PC-9 (cell line): Measurements from ENCODE around the gene WNK1. TPM values are rescaled to one million over a fixed set of nuclear protein-coding genes. Genes with fewer than 3 reads are reported as not detected.

Source experiments
- BruUV-seq: library from RNA; stranded (reverse); fragments of 400-500 nt; replicated peaks from 2 replicates; lab custom pipeline; 2021; lab: Mats Ljungman, UMichigan
- CTCF ChIA-PET: fragments of 300-600 bp; sonication (Branson Sonifier 250); formaldehyde crosslinking; loops from one replicate; lab custom pipeline; 2022; ENCODE audit warnings: antibody characterized with exemption; lab: Charles Lee
- POLR2A ChIA-PET: fragments of 300-600 bp; sonication (Branson Sonifier 250); formaldehyde crosslinking; loops from one replicate; lab custom pipeline; 2022; ENCODE audit warnings: antibody characterized with exemption; ENCODE audit not compliant: unreplicated experiment; lab: Charles Lee
- DNase-seq, 2 experiments: peaks; one replicate each; pipeline versions ENCODE4 v3.0.0 to v3.0.0-alpha.2; 2015 to 2022; ENCODE audit warnings: mixed read lengths in 1 of 2
- H2AFZ ChIP-seq: fragments of 200-600 bp; sonication (generic); 2 replicates; pipeline ENCODE4 v1.8.1; 2017; ENCODE audit warnings: antibody characterized with exemption
- H3F3A ChIP-seq: fragments of 200-600 bp; sonication (generic); 2 replicates; pipeline ENCODE4 v1.8.1; 2017; ENCODE audit warnings: antibody characterized with exemption, mild to moderate bottlenecking, low read depth; ENCODE audit not compliant: insufficient read depth
- H3K27ac ChIP-seq: fragments of 200-600 bp; sonication (generic); 2 replicates; pipeline ENCODE4 v1.6.1; 2016; ENCODE audit warnings: mixed run types
- H3K27me3 ChIP-seq: fragments of 200-600 bp; sonication (generic); 2 replicates; pipeline ENCODE4 v1.6.1; 2016; ENCODE audit warnings: low read depth, mixed run types; ENCODE audit not compliant: insufficient read depth
- H3K36me3 ChIP-seq: fragments of 200-600 bp; sonication (generic); 2 replicates; pipeline ENCODE4 v1.6.1; 2016; ENCODE audit warnings: low read depth, mixed run types
- H3K4me1 ChIP-seq: fragments of 200-600 bp; sonication (generic); replicated peaks from 2 replicates; pipeline ENCODE4 v1.6.1; 2016; ENCODE audit warnings: mixed run types; ENCODE audit not compliant: insufficient read depth
- H3K4me2 ChIP-seq: fragments of 200-600 bp; sonication (generic); 2 replicates; pipeline ENCODE4 v1.6.1; 2017; ENCODE audit warnings: mixed run types
- H3K4me3 ChIP-seq: fragments of 200-600 bp; sonication (generic); 2 replicates; pipeline ENCODE4 v1.6.1; 2016; ENCODE audit warnings: mixed run types
- H3K79me2 ChIP-seq: fragments of 200-600 bp; sonication (generic); 2 replicates; pipeline ENCODE4 v1.6.1; 2017; ENCODE audit warnings: low read depth, mixed run types
- H3K9me2 ChIP-seq: fragments of 200-600 bp; sonication (generic); 2 replicates; pipeline ENCODE4 v1.8.1; 2017; ENCODE audit warnings: mild to moderate bottlenecking; ENCODE audit not compliant: insufficient read depth
- H3K9me3 ChIP-seq: fragments of 200-600 bp; sonication (generic); 2 replicates; pipeline ENCODE4 v1.8.1; 2016; ENCODE audit warnings: low read depth; ENCODE audit not compliant: insufficient read depth
- H4K20me1 ChIP-seq: fragments of 200-600 bp; sonication (generic); 2 replicates; pipeline ENCODE4 v1.8.1; 2017; ENCODE audit not compliant: insufficient read depth
- CTCF ChIP-seq: fragments of 200-600 bp; sonication (generic); conservative IDR thresholded peaks from 2 replicates; pipeline ENCODE4 v1.6.1; 2017; ENCODE audit warnings: mixed run types, antibody characterized with exemption, mild to moderate bottlenecking, moderate library complexity
- EZH2 ChIP-seq: fragments of 200-600 bp; sonication (generic); IDR thresholded peaks from 2 replicates; pipeline ENCODE4 v1.8.0; 2017; ENCODE audit warnings: antibody characterized with exemption, low read depth
- intact Hi-C: fragments of 100-400 bp; cut with micrococcal nuclease; formaldehyde crosslinking; loops from one replicate; pipeline ENCODE4 v1.10.0; 2022; ENCODE audit not compliant: unreplicated experiment
- total RNA-seq: library from RNA; stranded (reverse); gene quantifications from 2 replicates; pipeline ENCODE4 v1.2.3, GENCODE V29; 2021

WNK1 gene
- total RNA-seq, 1 experiment from 2014 or later = 142 TPM

GRCh38 chr12:802242-803120, 50.1 kb downstream of the WNK1 start:
- H3K9me3 ChIP-seq = no peaks in the 10 kb centered on the region
- no peak overlapping the region for H3K4me3 ChIP-seq
- no peaks in the 10 kb centered on the region for H3K36me3 ChIP-seq
- CTCF ChIA-PET = no interaction called here
- intact Hi-C loops = no loop called here
- H3K4me2 ChIP-seq = no peak overlapping the region
- POLR2A ChIA-PET = interaction anchor here (0.6 kb wide), 1 partner anchor 429 kb away, joined by 10 read pairs; no protein-coding TSS in a partner anchor
- H4K20me1 ChIP-seq = peaks cover 70% of the 10 kb centered on the region
- H3K27ac ChIP-seq = no peak overlapping the region
- no peak for DNase-seq
- no TSS peak for BruUV-seq
- H3K4me1 ChIP-seq = no peaks in the 10 kb centered on the region
- peaks cover 20% of the 10 kb centered on the region; the same call in 1 of the 2 replicates for H3F3A ChIP-seq
- no peaks in the 10 kb centered on the region for H3K9me2 ChIP-seq
- H3K79me2 ChIP-seq = peaks cover 96% of the 10 kb centered on the region
- TF ChIP-seq CTCF (no peak), EZH2 (no peak)
- H2AFZ ChIP-seq = no peak overlapping the region
- H3K27me3 ChIP-seq = no peaks in the 10 kb centered on the region

- Histone ChIP-seq H3K4me1 (no peaks in the 10 kb centered on the region), H2AFZ (no peak overlapping the region), H3K9me3 (no peaks in the 10 kb centered on the region), H3K4me3 (no peak overlapping the region), H3K36me3 (no peaks in the 10 kb centered on the region), H3K27me3 (no peaks in the 10 kb centered on the region), H3K9me2 (no peaks in the 10 kb centered on the region), H4K20me1 (peaks cover 60% of the 10 kb centered on the region), H3K27ac (no peak overlapping the region), H3K4me2 (no peak overlapping the region), H3K79me2 (peaks cover 95% of the 10 kb centered on the region), H3F3A (peaks cover 23% of the 10 kb centered on the region; the same call in 1 of the 2 replicates)
- BruUV-seq = no TSS peak
- intact Hi-C loops = loop anchor here (2.0 kb wide), 1 partner anchor 14 kb away; no protein-coding TSS in a partner anchor
- POLR2A ChIA-PET = interaction anchor here (0.7 kb wide), 1 partner anchor 278 kb away, joined by 7 read pairs; no protein-coding TSS in a partner anchor
- CTCF ChIA-PET = no interaction called here
- TF ChIP-seq EZH2 = no peak
- TF ChIP-seq CTCF = no peak
- no peak for DNase-seq
These were observed 52.7 kb downstream of the WNK1 start for GRCh38 chr12:805022-805632.

GRCh38 chr12:806200-806791, 53.9 kb downstream of the WNK1 start:
- ChIA-PET CTCF (no interaction called here), POLR2A (interaction anchor here (0.6 kb wide), 1 partner anchor 36 kb away, joined by 23 read pairs; no protein-coding TSS in a partner anchor)
- Histone ChIP-seq H3K9me3 (no peaks in the 10 kb centered on the region), H2AFZ (no peak overlapping the region), H3K4me2 (no peak overlapping the region), H3K79me2 (peaks cover 97% of the 10 kb centered on the region), H3F3A (peaks cover 23% of the 10 kb centered on the region; the same call in 1 of the 2 replicates), H3K9me2 (no peaks in the 10 kb centered on the region), H3K4me1 (no peaks in the 10 kb centered on the region), H3K27me3 (no peaks in the 10 kb centered on the region), H3K27ac (no peak overlapping the region), H4K20me1 (peaks cover 66% of the 10 kb centered on the region), H3K4me3 (no peak overlapping the region), H3K36me3 (no peaks in the 10 kb centered on the region)
- TF ChIP-seq EZH2 = no peak
- TF ChIP-seq CTCF = no peak
- no TSS peak for BruUV-seq
- intact Hi-C loops = no loop called here
- DNase-seq = no peak
